GM23248 (cell line): Measurements from ENCODE around the gene ERCC2. TPM values are rescaled to one million over a fixed set of nuclear protein-coding genes. Genes with fewer than 3 reads are reported as not detected.

ENCODE experiments used
- DNase-seq: peaks from one replicate; pipeline ENCODE4 v3.0.0-alpha.2; 2015
- H2AFZ ChIP-seq: fragments of 200-600 bp; sonication (generic); 2 replicates; pipeline ENCODE4 v1.6.1; 2016; ENCODE audit warnings: antibody characterized with exemption
- H3F3A ChIP-seq: fragments of 200-600 bp; sonication (generic); 2 replicates; pipeline ENCODE4 v1.6.1; 2016; ENCODE audit warnings: mild to moderate bottlenecking, antibody characterized with exemption, mixed run types; ENCODE audit not compliant: insufficient read depth
- H3K27ac ChIP-seq: fragments of 200-600 bp; sonication (generic); 2 replicates; pipeline ENCODE4 v1.5.1; 2016; ENCODE audit warnings: mild to moderate bottlenecking
- H3K27me3 ChIP-seq: fragments of 200-600 bp; sonication (generic); replicated peaks from 2 replicates; pipeline ENCODE4 v1.6.1; 2016; ENCODE audit warnings: mild to moderate bottlenecking; ENCODE audit not compliant: insufficient read depth
- H3K36me3 ChIP-seq: fragments of 200-600 bp; sonication (generic); 2 replicates; pipeline ENCODE4 v1.6.1; 2016; ENCODE audit warnings: low read depth, mild to moderate bottlenecking
- H3K4me1 ChIP-seq: fragments of 200-600 bp; sonication (generic); 2 replicates; pipeline ENCODE4 v1.6.1; 2016; ENCODE audit warnings: mild to moderate bottlenecking; ENCODE audit not compliant: insufficient read depth
- H3K4me2 ChIP-seq: fragments of 200-600 bp; sonication (generic); one replicate; pipeline ENCODE4 v1.6.1; 2016; ENCODE audit warnings: mild to moderate bottlenecking; ENCODE audit not compliant: unreplicated experiment
- H3K4me3 ChIP-seq: fragments of 200-600 bp; sonication (generic); 2 replicates; pipeline ENCODE4 v1.5.1; 2016; ENCODE audit warnings: mild to moderate bottlenecking
- H3K79me2 ChIP-seq: fragments of 200-600 bp; sonication (generic); 2 replicates; pipeline ENCODE4 v1.6.1; 2016; ENCODE audit warnings: mild to moderate bottlenecking; ENCODE audit not compliant: insufficient read depth
- H3K9ac ChIP-seq: fragments of 200-600 bp; sonication (generic); 2 replicates; pipeline ENCODE4 v1.6.1; 2016; ENCODE audit warnings: mild to moderate bottlenecking
- H3K9me2 ChIP-seq: fragments of 200-600 bp; sonication (generic); 2 replicates; pipeline ENCODE4 v1.6.1; 2016; ENCODE audit warnings: mixed run types, mild to moderate bottlenecking, moderate library complexity; ENCODE audit not compliant: insufficient read depth
- H3K9me3 ChIP-seq: fragments of 200-600 bp; sonication (generic); one replicate; pipeline ENCODE4 v1.6.1; 2017; ENCODE audit warnings: low read depth
- H4K20me1 ChIP-seq: fragments of 200-600 bp; sonication (generic); 2 replicates; pipeline ENCODE4 v1.6.0; 2016; ENCODE audit not compliant: insufficient read depth
- EZH2 ChIP-seq: fragments of 200-600 bp; sonication (generic); IDR thresholded peaks from 2 replicates; pipeline ENCODE4 v1.6.1; 2018; ENCODE audit warnings: antibody characterized with exemption, mild to moderate bottlenecking; ENCODE audit not compliant: insufficient read depth, poor library complexity, severe bottlenecking
- EZH2phosphoT487 ChIP-seq: fragments of 200-600 bp; sonication (generic); IDR thresholded peaks from 2 replicates; pipeline ENCODE4 v1.6.1; 2018; ENCODE audit warnings: antibody characterized with exemption, moderate library complexity, mild to moderate bottlenecking, low read depth; ENCODE audit not compliant: insufficient read depth
- WGBS, 2 experiments: methylation state at CpG; one replicate each; pipeline ENCODE4 v1.1.6; 2015 to 2017; ENCODE audit warnings: low lambda C conversion rate in 2 of 2, low coverage in 1 of 2; ENCODE audit errors: missing lambda C conversion rate in 2 of 2; 5-methylcytosine and 5-hydroxymethylcytosine counted together
- in situ Hi-C: fragments of 300-500 bp; cut with MboI; formaldehyde crosslinking; loops from 2 replicates; pipeline ENCODE4 v1.15.0; 2020
- polyA plus RNA-seq: library from polyadenylated mRNA; unstranded; fragments of >200 nt; fragmentation: Nextera tagmentation; extraction: Ambion mirVana; gene quantifications from 2 replicates; pipeline ENCODE4 v1.2.1, GENCODE V29; 2016
- total RNA-seq: library from RNA; depleted of rRNA; stranded (reverse); fragments of >200 nt; shearing (Covaris generic); gene quantifications from 2 replicates; pipeline ENCODE4 v1.2.3, GENCODE V29; 2014

Gene ERCC2
- total and polyA plus RNA-seq, 2 experiments from 2014 or later: 13.7 to 32.3 TPM

- 62 to 64% methylated on average over 13 of the region's 13 CpGs for WGBS, 2 experiments
- in situ Hi-C loops: no loop called here
- Histone ChIP-seq H3K27me3 (peaks cover 5% of the 10 kb centered on the region; the same call in 1 of the 2 replicates), H3K9me2 (no peaks in the 10 kb centered on the region), H3K9ac (no peak overlapping the region), H3K4me3 (no peak overlapping the region), H3K4me2 (no peak overlapping the region), H3F3A (no peaks in the 10 kb centered on the region), H3K4me1 (no peaks in the 10 kb centered on the region), H3K36me3 (no peaks in the 10 kb centered on the region), H2AFZ (no peak overlapping the region), H3K79me2 (no peaks in the 10 kb centered on the region), H3K27ac (no peak overlapping the region), H4K20me1 (no peaks in the 10 kb centered on the region), H3K9me3 (no peaks in the 10 kb centered on the region)
- DNase-seq: no peak
- TF ChIP-seq EZH2phosphoT487 (no peak), EZH2 (no peak)
These were observed 27.5 kb downstream of the ERCC2 start for GRCh38 chr19:45342911-45343310.

- DNase-seq: peak; percentile 18
These were observed 29.4 kb downstream of the ERCC2 start for GRCh38 chr19:45340899-45341453.

GRCh38 chr19:45340232-45340898 lies 30.0 kb downstream of the ERCC2 start, which contains the start of gene KLC3:
Gene KLC3 (plus strand): TSS chr19:45340750. CDS start chr19:45345542, 4,792 bp downstream.
- Histone ChIP-seq H3K4me3 (no peak within 1 kb of the TSS), H3K4me1 (no peaks in the 10 kb centered on the region), H3K4me2 (no peak within 1 kb of the TSS), H2AFZ (no peak within 1 kb of the TSS), H3K27ac (no peak within 1 kb of the TSS), H3K27me3 (peaks cover 5% of the 10 kb centered on the region; the same call in 1 of the 2 replicates), H3F3A (no peaks in the 10 kb centered on the region), H4K20me1 (no peaks in the 10 kb centered on the region), H3K9me2 (no peaks in the 10 kb centered on the region), H3K36me3 (no peaks in the 10 kb centered on the region), H3K9ac (no peak within 1 kb of the TSS), H3K79me2 (no peaks in the 10 kb centered on the region), H3K9me3 (no peaks in the 10 kb centered on the region)
- WGBS, 2 experiments: 17 to 18% methylated on average over 26 to 30 of the region's 50 CpGs
- peak; percentile 18 for DNase-seq
- TF ChIP-seq EZH2 (no peak), EZH2phosphoT487 (no peak)
- in situ Hi-C loops: no loop called here

More at GRCh38 chr19:45340899-45341453, 29.4 kb downstream of the ERCC2 start:
- Histone ChIP-seq H3K4me1 (no peaks in the 10 kb centered on the region), H3K4me2 (no peak overlapping the region), H3K4me3 (no peak overlapping the region), H3K36me3 (no peaks in the 10 kb centered on the region), H3K9ac (no peak overlapping the region), H3K9me3 (no peaks in the 10 kb centered on the region), H3K27ac (no peak overlapping the region), H3F3A (no peaks in the 10 kb centered on the region), H4K20me1 (no peaks in the 10 kb centered on the region), H3K27me3 (peaks cover 5% of the 10 kb centered on the region; the same call in 1 of the 2 replicates), H2AFZ (no peak overlapping the region), H3K9me2 (no peaks in the 10 kb centered on the region), H3K79me2 (no peaks in the 10 kb centered on the region)
- no peak for TF ChIP-seq EZH2phosphoT487
- WGBS, 2 experiments: 10 to 12% methylated on average over 13 to 25 of the region's 25 CpGs
- in situ Hi-C loops: no loop called here

GRCh38 chr19:45339629-45340028 lies 30.7 kb downstream of the ERCC2 start:
- Histone ChIP-seq H4K20me1 (no peaks in the 10 kb centered on the region), H3K9me3 (no peaks in the 10 kb centered on the region), H3K36me3 (no peaks in the 10 kb centered on the region), H3F3A (no peaks in the 10 kb centered on the region), H3K27me3 (peaks cover 5% of the 10 kb centered on the region; the same call in 1 of the 2 replicates), H2AFZ (no peak overlapping the region), H3K79me2 (no peaks in the 10 kb centered on the region), H3K27ac (no peak overlapping the region), H3K4me1 (no peaks in the 10 kb centered on the region), H3K4me2 (no peak overlapping the region), H3K9me2 (no peaks in the 10 kb centered on the region), H3K9ac (no peak overlapping the region), H3K4me3 (no peak overlapping the region)
- no peak for DNase-seq
- in situ Hi-C loops: no loop called here
- 57 to 62% methylated on average over 4 to 6 of the region's 6 CpGs for WGBS, 2 experiments
- TF ChIP-seq EZH2 (no peak), EZH2phosphoT487 (no peak)
